ENCODE results near the gene BCL11A.

GRCh38 chr2:60586081-60586480 lies 32.6 kb upstream of the BCL11A start:
- TF ChIP-seq CTCF (IDR thresholded peaks at IDR 0.05) (no peak), POLR2A (IDR thresholded peaks at IDR 0.05) (no peak)
